Fibroblast of lung (primary cell): ENCODE results near the gene PPP2R5A. TPM values are rescaled to one million over a fixed set of nuclear protein-coding genes. Genes with fewer than 3 reads are reported as not detected.

Experiments used
- DNase-seq, 2 donors: peaks; one replicate each; pipeline versions ENCODE4 v3.0.0 to v3.0.0-alpha.2; 2010; ENCODE audit warnings: low read depth in 2 of 2
- H2AFZ ChIP-seq: 2 replicates; pipeline ENCODE4 v1.5.1; 2012; ENCODE audit warnings: low read length, control low read depth, inconsistent platforms
- H3K27ac ChIP-seq: 2 replicates; pipeline ENCODE4 v1.5.1; 2011; ENCODE audit warnings: low read length, control low read depth; ENCODE audit not compliant: insufficient read depth
- H3K27me3 ChIP-seq: 2 replicates; pipeline ENCODE4 v1.5.1; 2011; ENCODE audit warnings: mild to moderate bottlenecking, low read length; ENCODE audit not compliant: control insufficient read depth, insufficient read depth
- H3K36me3 ChIP-seq: 2 replicates; pipeline ENCODE4 v1.5.1; 2011; ENCODE audit warnings: low read length; ENCODE audit not compliant: control insufficient read depth, insufficient read depth
- H3K4me1 ChIP-seq: 2 replicates; pipeline ENCODE4 v1.5.1; 2011; ENCODE audit warnings: low read length; ENCODE audit not compliant: control insufficient read depth, insufficient read depth; ENCODE audit errors: extremely low read depth
- H3K4me2 ChIP-seq: 2 replicates; pipeline ENCODE4 v1.5.1; 2011; ENCODE audit warnings: low read length, control low read depth; ENCODE audit not compliant: insufficient read depth; ENCODE audit errors: extremely low read depth
- H3K4me3 ChIP-seq, 4 experiments: fragments of 200-600 bp in 1 of 4; sonication (generic) in 1 of 4; replicated peaks in 1 of 4; 2 replicates each; pipeline ENCODE4 v1.5.1; 2011 to 2016; ENCODE audit warnings: low read length in 4 of 4, low read depth in 3 of 4, mild to moderate bottlenecking in 3 of 4, control low read depth in 2 of 4, inconsistent platforms in 1 of 4, mixed read lengths in 1 of 4; ENCODE audit not compliant: insufficient read depth in 1 of 4; ENCODE audit errors: control extremely low read depth in 1 of 4
- H3K79me2 ChIP-seq: 2 replicates; pipeline ENCODE4 v1.5.1; 2012; ENCODE audit warnings: mild to moderate bottlenecking, low read length, inconsistent platforms; ENCODE audit not compliant: control insufficient read depth, insufficient read depth
- H3K9ac ChIP-seq: 2 replicates; pipeline ENCODE4 v1.5.1; 2011; ENCODE audit warnings: mild to moderate bottlenecking, low read length, control low read depth; ENCODE audit not compliant: insufficient read depth
- H3K9me3 ChIP-seq: 2 replicates; pipeline ENCODE4 v1.5.1; 2012; ENCODE audit warnings: low read depth, low read length; ENCODE audit not compliant: control insufficient read depth, insufficient read depth
- H4K20me1 ChIP-seq: 2 replicates; pipeline ENCODE4 v1.5.1; 2011; ENCODE audit warnings: low read length; ENCODE audit not compliant: control insufficient read depth, insufficient read depth; ENCODE audit errors: extremely low read depth
- CTCF ChIP-seq, 2 donors: IDR thresholded peaks in 1 of 2; conservative IDR thresholded peaks in 1 of 2; 1 replicate in 1 of 2; 2 replicates in 1 of 2; pipeline ENCODE4 v1.5.1; 2011 to 2012; ENCODE audit warnings: low read length in 2 of 2, control low read depth in 1 of 2, inconsistent platforms in 1 of 2, low read depth in 1 of 2, mild to moderate bottlenecking in 1 of 2
- EZH2 ChIP-seq: IDR thresholded peaks from 2 replicates; pipeline ENCODE4 v1.5.1; 2012; ENCODE audit warnings: low read length, control low read depth, mild to moderate bottlenecking; ENCODE audit errors: missing control alignments
- polyA plus RNA-seq, 2 donors: library from polyadenylated mRNA; depleted of rRNA in 1 of 2; stranded (reverse) in 1 of 2; unstranded in 1 of 2; fragments of >200 nt; gene quantifications; 2 replicates each; pipeline ENCODE4 v1.2.1, GENCODE V29; 2011 to 2012; ENCODE audit warnings: missing spikeins in 1 of 2
- total RNA-seq: library from RNA; depleted of rRNA; stranded (reverse); fragments of >200 nt; gene quantifications from 2 replicates; pipeline ENCODE4 v1.2.1, GENCODE V29; 2014

The PPP2R5A gene
- total and polyA plus RNA-seq, 2 donors (not counting 1 experiment from before 2014, with no cell fraction given) = 21.2 to 35.2 TPM

- H3K4me1 ChIP-seq = no peaks in the 10 kb centered on the region
- H3K79me2 ChIP-seq = no peaks in the 10 kb centered on the region
- H3K27ac ChIP-seq = no peak overlapping the region
- TF ChIP-seq EZH2 (no peak), CTCF (conservative IDR thresholded peaks at IDR 0.05 in 1 of 2, IDR thresholded peaks at IDR 0.05 in 1 of 2; ENCODE audit: low read depth in 1 of 2, low read length in 2 of 2) (no peak)
- H3K27me3 ChIP-seq = no peaks in the 10 kb centered on the region
- no peaks in the 10 kb centered on the region for H3K36me3 ChIP-seq
- H2AFZ ChIP-seq = no peak overlapping the region
- no peak overlapping the region for H3K9ac ChIP-seq
- no peak overlapping the region for H3K4me2 ChIP-seq
- H3K4me3 ChIP-seq = no peak overlapping the region
- no peaks in the 10 kb centered on the region for H3K9me3 ChIP-seq
- DNase-seq = no peak
- no peaks in the 10 kb centered on the region for H4K20me1 ChIP-seq
These were observed 94.2 kb downstream of the PPP2R5A start for GRCh38 chr1:212379366-212379765.

- DNase-seq = no peak
- Histone ChIP-seq H2AFZ (no peak overlapping the region), H3K4me1 (no peaks in the 10 kb centered on the region), H3K9ac (no peak overlapping the region), H3K27ac (no peak overlapping the region), H3K36me3 (peaks cover 4% of the 10 kb centered on the region), H3K4me2 (no peak overlapping the region), H3K79me2 (no peaks in the 10 kb centered on the region), H4K20me1 (no peaks in the 10 kb centered on the region), H3K4me3 (no peak overlapping the region), H3K27me3 (no peaks in the 10 kb centered on the region), H3K9me3 (no peaks in the 10 kb centered on the region)
- no peak for TF ChIP-seq EZH2
- no peak for TF ChIP-seq CTCF (conservative IDR thresholded peaks at IDR 0.05 in 1 of 2, IDR thresholded peaks at IDR 0.05 in 1 of 2; ENCODE audit: low read depth in 1 of 2, low read length in 2 of 2)
These were observed 96.3 kb downstream of the PPP2R5A start for GRCh38 chr1:212381397-212382035.

GRCh38 chr1:212386029-212386428 lies 100.8 kb downstream of the PPP2R5A start:
- Histone ChIP-seq H4K20me1 (no peaks in the 10 kb centered on the region), H3K9ac (no peak overlapping the region), H3K36me3 (peaks cover 5% of the 10 kb centered on the region), H3K4me3 (no peak overlapping the region), H3K4me2 (no peak overlapping the region), H3K4me1 (no peaks in the 10 kb centered on the region), H2AFZ (no peak overlapping the region), H3K27ac (no peak overlapping the region), H3K79me2 (no peaks in the 10 kb centered on the region), H3K9me3 (no peaks in the 10 kb centered on the region), H3K27me3 (no peaks in the 10 kb centered on the region)
- no peak for DNase-seq
- TF ChIP-seq CTCF (conservative IDR thresholded peaks at IDR 0.05 in 1 of 2, IDR thresholded peaks at IDR 0.05 in 1 of 2; ENCODE audit: low read depth in 1 of 2, low read length in 2 of 2) (no peak), EZH2 (no peak)
